Fibroblast of gingiva (primary cell): ENCODE measurements around the gene DMRTA1.
"Not testable (repeated sequence)": the region's sequence is repeated elsewhere in the genome, so short reads cannot be mapped to it uniquely, and the experiment has no call there.

Experiments
- DNase-seq: peaks from one replicate; pipeline ENCODE4 v3.0.0-alpha.2; 2011; ENCODE audit warnings: low read depth

DMRTA1 gene

DNA sequence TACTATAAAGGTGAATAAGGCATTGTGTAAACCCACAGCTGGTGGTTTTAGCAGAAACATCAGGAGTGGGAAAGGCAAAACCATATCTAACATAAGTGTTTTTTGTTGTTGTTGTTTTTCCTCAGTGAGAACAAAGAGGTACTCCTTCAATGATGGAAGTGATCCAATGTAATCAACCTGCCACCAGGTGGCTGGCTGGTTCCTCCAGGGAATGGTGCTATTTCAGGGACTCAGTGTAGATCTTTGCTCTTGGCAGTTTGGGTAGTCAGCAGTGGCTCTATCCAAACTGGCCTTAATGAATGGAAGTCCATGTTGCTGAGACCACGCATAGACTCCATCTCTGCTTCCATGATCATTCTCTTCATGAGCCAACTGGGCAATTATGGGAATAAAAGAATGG, 10.8 kb downstream of the DMRTA1 start:
- DNase-seq = no peak

DNA sequence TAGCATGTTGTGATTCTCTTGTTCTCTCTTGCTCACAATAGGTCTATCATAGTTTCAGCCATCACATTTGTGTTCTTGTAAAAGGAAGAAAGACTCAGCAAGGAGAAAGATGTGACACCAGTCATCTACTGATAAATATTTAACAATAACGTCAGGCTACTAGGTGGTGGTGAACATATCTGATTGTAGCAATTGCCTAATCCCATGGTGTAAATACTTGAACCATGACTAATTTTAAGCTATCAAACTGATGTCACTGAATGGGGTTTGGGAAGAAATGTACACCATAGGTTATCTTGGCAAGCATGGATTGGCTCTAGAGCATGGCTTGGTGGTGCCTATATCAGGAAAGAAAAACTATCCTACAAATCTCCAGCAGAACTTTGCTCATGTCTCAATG, 16.6 kb downstream of the DMRTA1 start:
- DNase-seq = no peak

DNA sequence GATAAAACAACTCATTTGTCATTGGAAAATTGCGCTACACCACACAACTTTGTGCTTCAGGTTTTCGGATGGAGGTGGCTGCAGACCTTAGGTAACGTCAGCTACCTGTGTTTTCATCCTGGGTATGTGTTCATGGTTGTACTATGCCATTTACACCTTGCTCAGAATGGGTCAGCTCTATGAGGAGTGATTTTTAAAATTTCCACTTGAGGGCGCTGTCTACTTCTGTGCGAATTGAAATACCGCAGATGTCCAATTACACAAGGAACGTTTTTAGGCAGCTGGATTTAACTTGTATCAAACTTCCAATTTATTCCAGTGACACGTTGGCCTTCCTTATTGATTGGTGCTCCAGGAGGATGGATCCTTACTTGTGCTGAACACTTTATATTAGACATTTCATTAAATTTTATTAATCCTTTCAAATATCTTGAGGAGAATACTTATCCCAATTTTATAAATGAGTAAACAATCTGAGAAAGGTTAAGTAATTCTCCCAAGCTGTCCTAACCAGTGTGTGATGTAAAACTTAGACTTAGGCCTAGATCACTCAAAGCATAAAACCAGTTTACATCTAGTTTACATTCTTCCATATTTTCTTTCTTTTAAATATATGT, 23.4 kb downstream of the DMRTA1 start:
- peak; percentile 4 for DNase-seq

- DNase-seq = no peak
These were observed 34.9 kb downstream of the DMRTA1 start for GRCh38 chr9:22481566-22481965.

DNA sequence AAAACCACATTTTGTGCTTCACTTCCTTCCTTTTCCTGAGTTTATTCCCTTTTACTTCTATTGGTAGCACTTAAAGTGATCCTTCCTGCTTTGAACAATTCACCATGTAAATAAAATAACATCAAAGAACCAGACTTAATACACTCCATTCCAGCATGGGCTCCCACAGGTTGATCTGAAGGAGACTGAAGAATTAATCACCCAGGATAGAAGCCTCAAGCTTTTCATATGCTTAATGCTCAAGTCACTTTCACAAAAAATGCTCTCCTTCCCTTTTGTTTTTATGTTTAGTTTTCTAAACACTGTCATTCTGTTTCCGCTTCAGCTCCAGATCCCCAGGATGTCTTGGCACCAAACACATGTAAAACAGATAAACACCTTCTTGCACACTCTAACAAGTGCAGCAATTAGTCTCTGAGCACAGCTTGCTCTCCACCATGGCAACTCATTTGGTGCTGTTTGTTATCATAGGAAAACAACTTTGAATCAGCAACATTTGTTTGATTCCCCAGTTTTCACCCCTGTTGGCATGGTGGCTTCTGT, 37.0 kb downstream of the DMRTA1 start:
- DNase-seq = no peak

GRCh38 chr9:22496197-22496596, 49.6 kb downstream of the DMRTA1 start:
- not testable (repeated sequence) for DNase-seq
